Upper lobe of right lung (tissue), 1 donor: ENCODE results near the gene PARD3. TPM values are rescaled to one million over a fixed set of nuclear protein-coding genes. Genes with fewer than 3 reads are reported as not detected.
A peak's percentile ranks its signal among the peaks of the same experiment; 100 is the strongest.

ENCODE experiments used
- ATAC-seq: fragments of 200-7000 bp; cut with Tn5 transposase; one replicate; pipeline ENCODE4 v1.9.1; 2020; ENCODE audit warnings: mild to moderate bottlenecking, moderate library complexity
- DNase-seq: peaks from one replicate; pipeline ENCODE4 v3.0.0-alpha.2; 2020
- H3K27ac ChIP-seq: fragments of 200-600 bp; one replicate; pipeline ENCODE4 v1.8.0; 2022
- H3K27me3 ChIP-seq: fragments of 200-600 bp; one replicate; pipeline ENCODE4 v1.8.0; 2022; ENCODE audit warnings: mild to moderate bottlenecking
- H3K36me3 ChIP-seq: fragments of 200-600 bp; one replicate; pipeline ENCODE4 v1.8.0; 2022
- H3K4me1 ChIP-seq: fragments of 200-600 bp; one replicate; pipeline ENCODE4 v1.8.0; 2022
- H3K4me3 ChIP-seq: fragments of 200-600 bp; one replicate; pipeline ENCODE4 v1.8.0; 2022; ENCODE audit warnings: mild to moderate bottlenecking
- H3K9me3 ChIP-seq: fragments of 200-600 bp; one replicate; pipeline ENCODE4 v1.8.0; 2022
- intact Hi-C: fragments of 100-400 bp; cut with DNase I; formaldehyde crosslinking; loops from one replicate; pipeline ENCODE4 v1.11.0; 2022
- total RNA-seq: library from RNA; stranded (reverse); fragmentation: NEBNext Ultra II Directional; extraction: Animal tissue kit (Norgen Biotek cat#: 25700); gene quantifications from one replicate; pipeline ENCODE4 v1.2.1, GENCODE V29; 2021
- TF ChIP-seq, protein P1 (sequence below): fragments of 200-600 bp; IDR thresholded peaks from one replicate; pipeline ENCODE4 v1.8.0; 2022; ENCODE audit warnings: antibody characterized with exemption
- donor health status: DM: no; HTN: yes; CAD: no; lungs with severe emphysema.

Gene PARD3
- total RNA-seq, 1 donor from 2014 or later = 38.5 TPM

DNA sequence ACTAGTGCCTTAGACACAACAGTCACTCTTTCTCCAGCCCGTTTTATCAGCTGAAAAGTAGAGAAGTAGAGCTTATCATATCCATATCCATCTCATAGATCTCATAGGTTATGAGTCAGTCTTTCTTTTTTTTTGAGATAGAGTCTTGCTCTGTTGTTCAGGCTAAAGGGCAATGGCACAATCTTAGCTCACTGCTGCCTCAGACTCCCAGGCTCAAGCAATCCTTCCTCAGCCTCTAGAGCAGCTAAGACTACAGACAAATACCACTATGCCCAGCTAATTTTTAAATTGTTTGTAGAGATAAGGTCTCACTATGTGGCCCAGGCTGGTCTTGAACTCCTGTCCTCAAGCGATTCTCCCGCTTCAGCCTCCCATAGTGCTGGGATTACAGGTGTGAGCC is 2.5 kb upstream of the PARD3 start:
- DNase-seq (no peak), ATAC-seq (no peak)
- Histone ChIP-seq H3K4me3 (no peak overlapping the region), H3K27me3 (no peaks in the 10 kb centered on the region), H3K27ac (no peak overlapping the region), H3K36me3 (no peaks in the 10 kb centered on the region), H3K9me3 (no peaks in the 10 kb centered on the region), H3K4me1 (peaks cover 12% of the 10 kb centered on the region)
- TF ChIP-seq, protein P1, sequence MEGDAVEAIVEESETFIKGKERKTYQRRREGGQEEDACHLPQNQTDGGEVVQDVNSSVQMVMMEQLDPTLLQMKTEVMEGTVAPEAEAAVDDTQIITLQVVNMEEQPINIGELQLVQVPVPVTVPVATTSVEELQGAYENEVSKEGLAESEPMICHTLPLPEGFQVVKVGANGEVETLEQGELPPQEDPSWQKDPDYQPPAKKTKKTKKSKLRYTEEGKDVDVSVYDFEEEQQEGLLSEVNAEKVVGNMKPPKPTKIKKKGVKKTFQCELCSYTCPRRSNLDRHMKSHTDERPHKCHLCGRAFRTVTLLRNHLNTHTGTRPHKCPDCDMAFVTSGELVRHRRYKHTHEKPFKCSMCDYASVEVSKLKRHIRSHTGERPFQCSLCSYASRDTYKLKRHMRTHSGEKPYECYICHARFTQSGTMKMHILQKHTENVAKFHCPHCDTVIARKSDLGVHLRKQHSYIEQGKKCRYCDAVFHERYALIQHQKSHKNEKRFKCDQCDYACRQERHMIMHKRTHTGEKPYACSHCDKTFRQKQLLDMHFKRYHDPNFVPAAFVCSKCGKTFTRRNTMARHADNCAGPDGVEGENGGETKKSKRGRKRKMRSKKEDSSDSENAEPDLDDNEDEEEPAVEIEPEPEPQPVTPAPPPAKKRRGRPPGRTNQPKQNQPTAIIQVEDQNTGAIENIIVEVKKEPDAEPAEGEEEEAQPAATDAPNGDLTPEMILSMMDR = no peak
- intact Hi-C loops = no loop called here

DNA sequence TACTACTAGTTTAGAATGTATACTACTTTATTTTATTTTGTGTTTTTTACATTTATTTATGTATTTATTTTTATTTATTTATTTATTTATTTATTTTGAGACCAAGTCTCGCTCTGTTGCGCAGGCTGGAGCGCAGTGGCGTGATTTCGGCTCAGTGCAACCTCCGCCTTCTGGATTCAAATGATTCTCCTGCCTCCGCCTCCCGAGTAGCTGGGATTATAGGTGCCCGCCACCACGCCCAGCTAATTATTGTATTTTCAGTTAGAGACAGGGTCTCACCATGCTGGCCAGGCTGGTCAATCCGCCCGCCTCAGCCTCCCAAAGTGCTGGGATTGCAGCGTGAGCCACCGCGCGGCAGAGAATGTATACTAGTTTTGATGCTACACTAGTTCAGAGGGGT is 2.0 kb upstream of the PARD3 start:
- intact Hi-C loops = no loop called here
- no peak for DNase-seq
- H3K4me3 ChIP-seq = no peak overlapping the region
- H3K36me3 ChIP-seq = no peaks in the 10 kb centered on the region
- no peaks in the 10 kb centered on the region for H3K27me3 ChIP-seq
- no peak overlapping the region for H3K27ac ChIP-seq
- no peak for ATAC-seq
- H3K4me1 ChIP-seq = peaks cover 13% of the 10 kb centered on the region
- TF ChIP-seq, protein P1 = no peak
- no peaks in the 10 kb centered on the region for H3K9me3 ChIP-seq

DNA sequence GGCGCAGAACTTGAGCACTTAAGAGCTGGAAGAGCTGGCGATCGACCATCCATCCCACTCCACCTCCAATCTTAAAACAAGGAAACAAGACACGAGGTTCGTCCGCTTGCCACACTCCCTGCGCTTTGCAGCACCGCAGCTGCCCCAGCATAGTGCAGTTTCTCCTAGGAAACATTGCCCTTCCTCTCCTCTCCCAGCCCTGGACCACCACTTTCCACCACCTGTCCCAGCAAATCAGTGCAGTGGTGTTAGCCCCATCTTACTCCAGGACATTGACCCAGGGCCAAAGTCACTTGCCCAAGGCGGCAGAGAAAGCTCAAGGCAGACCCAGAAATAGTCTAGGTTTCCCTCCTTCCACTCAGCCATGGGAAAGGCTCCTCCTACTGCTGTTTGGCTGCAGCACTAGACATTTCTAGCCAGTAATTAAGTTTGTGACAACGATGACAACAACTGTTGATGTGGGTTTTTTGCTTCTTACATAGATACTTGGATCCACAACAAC is 1.5 kb upstream of the PARD3 start:
- intact Hi-C loops = no loop called here
- peak overlapping the region; percentile 45 for H3K4me3 ChIP-seq
- no peak overlapping the region for H3K27ac ChIP-seq
- DNase-seq (no peak), ATAC-seq (peak; percentile 5)
- no peaks in the 10 kb centered on the region for H3K36me3 ChIP-seq
- no peaks in the 10 kb centered on the region for H3K9me3 ChIP-seq
- peaks cover 13% of the 10 kb centered on the region for H3K4me1 ChIP-seq
- no peaks in the 10 kb centered on the region for H3K27me3 ChIP-seq
- TF ChIP-seq, protein P1 = peak; percentile 5

DNA sequence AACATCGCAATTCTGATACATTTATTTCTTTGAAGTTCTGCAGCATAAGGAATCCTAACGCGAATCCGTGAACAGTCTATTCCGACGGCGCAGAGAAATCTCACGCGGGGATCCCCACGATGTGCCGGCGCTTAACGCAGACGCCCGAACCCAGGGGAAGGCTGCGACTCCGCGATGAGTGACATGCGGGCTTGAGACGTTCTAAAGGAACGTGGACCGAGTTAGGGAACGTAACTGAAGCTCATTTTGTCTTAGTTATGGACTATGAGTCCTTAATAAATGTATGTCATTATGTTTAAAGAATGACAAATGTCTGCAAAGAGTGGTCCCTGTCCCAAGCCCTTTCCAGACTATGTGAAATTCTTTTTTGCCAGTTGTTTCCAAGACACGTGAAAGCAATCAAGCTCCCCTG is 995 bp upstream of the PARD3 start:
- no peak overlapping the region for H3K27ac ChIP-seq
- no peaks in the 10 kb centered on the region for H3K36me3 ChIP-seq
- TF ChIP-seq, protein P1 = no peak
- peaks cover 13% of the 10 kb centered on the region for H3K4me1 ChIP-seq
- no peak for ATAC-seq
- intact Hi-C loops = no loop called here
- H3K4me3 ChIP-seq = peak overlapping the region; percentile 45
- H3K9me3 ChIP-seq = no peaks in the 10 kb centered on the region
- H3K27me3 ChIP-seq = no peaks in the 10 kb centered on the region
- DNase-seq = no peak

DNA sequence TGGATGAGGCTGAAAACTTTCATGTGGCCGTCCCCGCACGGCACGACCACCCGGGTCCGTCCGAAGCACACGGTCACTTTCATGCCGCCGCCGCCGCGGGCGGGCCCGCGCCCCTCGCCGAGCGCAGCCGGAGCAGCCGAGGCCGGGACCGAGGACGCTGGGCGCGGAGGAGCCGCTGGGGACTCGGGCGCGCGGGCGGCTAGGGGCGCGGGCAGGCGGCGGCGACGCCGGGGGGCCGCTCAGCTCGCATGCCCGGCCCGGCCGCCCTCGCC is 247 bp downstream of the PARD3 start:
- peak; percentile 2 for ATAC-seq
- H3K36me3 ChIP-seq = no peaks in the 10 kb centered on the region
- peaks cover 13% of the 10 kb centered on the region for H3K4me1 ChIP-seq
- H3K9me3 ChIP-seq = no peaks in the 10 kb centered on the region
- no peaks in the 10 kb centered on the region for H3K27me3 ChIP-seq
- peak overlapping the region; percentile 83 for H3K27ac ChIP-seq
- no peak for DNase-seq
- intact Hi-C loops = no loop called here
- TF ChIP-seq, protein P1 = no peak
- H3K4me3 ChIP-seq = peak overlapping the region; percentile 72
